ENCODE measurements around the gene IGSF6. TPM values are rescaled to one million over a fixed set of nuclear protein-coding genes. Genes with fewer than 3 reads are reported as not detected.
"Not testable (repeated sequence)": the region's sequence is repeated elsewhere in the genome, so short reads cannot be mapped to it uniquely, and the experiment has no call there.

Gene IGSF6
- 3.1 TPM for polyA plus RNA-seq (ENCODE audit: insufficient read length)

GRCh38 chr16:21652453-21652852 is at the start of gene IGSF6:
IGSF6 (minus strand) TSS chr16:21652608; CDS start chr16:21652598, 10 bp downstream.
- DNase-seq (ENCODE audit: low read depth), result no peak

- DNase-seq (ENCODE audit: low read depth), result no peak
These were observed 48.9 kb upstream of the IGSF6 start for GRCh38 chr16:21701271-21701670.

GRCh38 chr16:21698169-21699032 is 46.0 kb upstream of the IGSF6 start:
- DNase-seq (ENCODE audit: low read depth), result no peak

- DNase-seq (ENCODE audit: low read depth), result no peak
These were observed 44.6 kb upstream of the IGSF6 start for GRCh38 chr16:21697032-21697431.

- no peak for DNase-seq (ENCODE audit: low read depth)
These were observed 42.2 kb upstream of the IGSF6 start for GRCh38 chr16:21694609-21695008.

GRCh38 chr16:21690967-21691366 is 38.6 kb upstream of the IGSF6 start:
- not testable (repeated sequence) for DNase-seq (ENCODE audit: low read depth)

- no peak for DNase-seq (ENCODE audit: low read depth)
These were observed 36.7 kb upstream of the IGSF6 start for GRCh38 chr16:21689107-21689506.

GRCh38 chr16:21685034-21685455 is 32.6 kb upstream of the IGSF6 start:
- no peak for DNase-seq (ENCODE audit: low read depth)

GRCh38 chr16:21684199-21684598 is 31.8 kb upstream of the IGSF6 start:
- no peak for DNase-seq (ENCODE audit: low read depth)

GRCh38 chr16:21683184-21683583 is 30.8 kb upstream of the IGSF6 start:
- DNase-seq (ENCODE audit: low read depth), result no peak

GRCh38 chr16:21680714-21681113 is 28.3 kb upstream of the IGSF6 start:
- DNase-seq (ENCODE audit: low read depth), result not testable (repeated sequence)

- not testable (repeated sequence) for DNase-seq (ENCODE audit: low read depth)
These were observed 22.0 kb upstream of the IGSF6 start for GRCh38 chr16:21674456-21674855.

- DNase-seq (ENCODE audit: low read depth), result no peak
These were observed 21.1 kb upstream of the IGSF6 start for GRCh38 chr16:21673469-21673868.

- no peak for DNase-seq (ENCODE audit: low read depth)
These were observed 15.2 kb upstream of the IGSF6 start for GRCh38 chr16:21667575-21667974.

GRCh38 chr16:21666772-21667171 is 14.4 kb upstream of the IGSF6 start:
- DNase-seq (ENCODE audit: low read depth), result no peak

- no peak for DNase-seq (ENCODE audit: low read depth)
These were observed 12.5 kb upstream of the IGSF6 start for GRCh38 chr16:21664801-21665492.

GRCh38 chr16:21663889-21664647 is 11.7 kb upstream of the IGSF6 start, which contains the start of gene OTOA:
OTOA (plus strand) TSS chr16:21663968; CDS start chr16:21678515, 14,547 bp downstream.
- DNase-seq (ENCODE audit: low read depth), result no peak

GRCh38 chr16:21659124-21659523 is 6.7 kb upstream of the IGSF6 start:
- no peak for DNase-seq (ENCODE audit: low read depth)

GRCh38 chr16:21656795-21657768 is 4.7 kb upstream of the IGSF6 start:
- DNase-seq (ENCODE audit: low read depth), result no peak

- DNase-seq (ENCODE audit: low read depth), result no peak
These were observed 2.5 kb upstream of the IGSF6 start for GRCh38 chr16:21654881-21655280.

- no peak for DNase-seq (ENCODE audit: low read depth)
These were observed 2.1 kb upstream of the IGSF6 start for GRCh38 chr16:21654466-21654865.
